Retina (tissue), 1 donor: ENCODE measurements around the gene CPT1C.

Experiments used
- DNase-seq: peaks from one replicate; pipeline ENCODE4 v3.0.0-alpha.2; 2016

CPT1C gene

DNA sequence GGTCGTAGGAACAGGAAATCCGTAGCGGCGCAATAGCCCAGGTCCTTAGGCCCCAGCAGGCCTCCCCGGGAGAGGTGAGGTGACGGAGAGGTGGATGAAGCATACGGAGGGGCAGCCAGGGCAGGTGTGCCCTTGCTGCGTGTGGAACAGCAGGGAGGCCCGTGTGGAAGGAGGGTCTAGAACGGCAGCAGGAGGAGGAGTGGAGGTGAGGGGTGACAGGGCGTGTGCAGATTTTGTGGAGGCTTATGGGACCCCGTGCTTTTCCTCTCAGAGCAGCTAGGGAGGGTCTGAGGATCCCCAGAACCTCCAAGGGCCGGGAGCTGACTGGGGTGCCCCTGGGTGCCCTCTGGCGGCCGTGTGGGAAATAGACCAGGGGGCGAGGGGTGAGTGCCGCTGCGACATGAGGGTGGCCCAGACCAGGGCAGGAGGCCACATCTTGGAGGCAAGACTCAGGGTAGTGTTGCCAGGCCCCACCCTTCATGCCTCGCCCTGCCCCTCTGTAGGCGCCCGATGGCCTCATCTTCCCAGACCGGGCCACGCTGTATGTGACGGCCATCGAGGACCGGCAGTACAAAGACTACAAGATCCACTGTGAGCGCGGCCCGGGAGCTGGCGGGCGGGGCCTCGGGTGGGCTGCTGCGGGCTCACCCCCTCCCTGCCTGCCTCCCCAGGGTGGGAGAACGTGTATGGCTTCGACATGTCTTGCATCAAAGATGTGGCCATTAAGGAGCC, 6.5 kb upstream of the CPT1C start:
- DNase-seq = no peak

DNA sequence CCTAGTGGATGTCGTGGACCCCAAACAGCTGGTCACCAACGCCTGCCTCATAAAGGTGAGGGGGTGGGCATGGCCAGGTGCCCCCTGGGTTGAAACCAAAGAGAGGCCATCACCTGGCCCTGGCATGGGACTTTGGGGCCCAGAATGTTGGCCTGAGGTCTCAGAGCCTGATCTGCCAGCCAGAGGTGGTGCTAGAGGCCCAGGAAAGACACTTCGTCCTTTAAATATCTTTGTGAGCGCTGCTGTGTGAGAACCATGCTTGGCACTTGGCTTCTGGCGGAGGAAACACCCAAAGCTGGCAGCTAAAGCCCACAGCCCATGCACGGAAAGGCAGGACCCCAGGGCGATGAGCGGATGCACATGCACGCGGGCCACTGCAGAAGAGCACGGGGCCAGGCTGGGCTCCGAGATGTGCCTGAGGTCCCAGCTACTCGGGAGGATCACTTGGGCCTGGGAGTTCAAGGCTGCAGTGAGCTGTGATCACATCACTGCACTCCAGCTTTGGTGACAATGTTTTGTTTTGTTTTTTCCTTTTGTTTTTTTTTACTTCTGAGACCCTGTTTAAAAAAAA, 5.8 kb upstream of the CPT1C start:
- no peak for DNase-seq

DNA sequence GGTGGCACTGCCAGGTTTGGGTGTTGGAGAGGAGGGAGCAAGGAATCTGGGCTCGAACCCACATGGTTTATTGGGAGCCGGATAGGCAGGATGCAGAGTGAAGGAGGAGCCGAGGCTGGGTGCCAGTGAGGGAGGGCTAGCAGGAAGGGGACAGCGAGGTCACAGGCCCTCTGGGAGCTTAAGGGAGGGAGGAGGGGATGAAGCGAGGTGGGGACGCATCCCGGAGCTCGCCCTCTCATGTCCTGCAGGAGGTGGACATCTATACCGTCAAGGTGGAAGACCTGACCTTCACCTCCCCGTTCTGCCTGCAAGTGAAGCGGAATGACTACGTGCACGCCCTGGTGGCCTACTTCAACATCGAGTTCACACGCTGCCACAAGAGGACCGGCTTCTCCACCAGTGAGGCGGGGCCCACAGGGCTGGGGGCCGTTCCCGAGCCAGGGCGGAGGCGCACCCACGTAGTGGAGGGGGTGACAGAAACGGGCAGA, 5.0 kb upstream of the CPT1C start:
- no peak for DNase-seq

DNA sequence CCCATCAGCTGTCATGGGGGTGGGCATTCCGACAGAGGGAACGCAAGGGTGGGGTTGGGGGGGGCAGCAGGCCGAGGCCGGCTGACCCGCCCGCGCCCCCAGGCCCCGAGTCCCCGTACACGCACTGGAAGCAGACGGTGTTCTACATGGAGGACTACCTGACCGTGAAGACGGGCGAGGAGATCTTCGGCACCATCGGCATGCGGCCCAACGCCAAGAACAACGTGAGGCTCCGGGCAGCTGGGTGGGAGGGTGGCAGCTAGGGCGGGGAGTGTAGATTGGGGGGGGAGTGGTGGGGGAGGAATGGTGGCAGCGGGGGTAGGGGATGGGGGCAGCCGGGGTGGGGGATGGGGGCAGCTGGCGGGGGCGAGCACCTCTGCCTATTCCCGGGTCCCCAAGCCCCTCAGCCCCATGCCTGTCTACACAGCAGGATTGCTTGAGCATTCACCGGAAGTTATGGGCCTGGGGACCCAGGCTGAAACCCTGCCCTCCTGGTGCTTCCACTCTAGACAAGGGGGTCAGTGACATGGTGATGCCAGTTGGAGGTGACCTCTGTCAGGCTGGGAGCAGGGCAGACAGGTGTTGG, 4.3 kb upstream of the CPT1C start:
- no peak for DNase-seq

DNA sequence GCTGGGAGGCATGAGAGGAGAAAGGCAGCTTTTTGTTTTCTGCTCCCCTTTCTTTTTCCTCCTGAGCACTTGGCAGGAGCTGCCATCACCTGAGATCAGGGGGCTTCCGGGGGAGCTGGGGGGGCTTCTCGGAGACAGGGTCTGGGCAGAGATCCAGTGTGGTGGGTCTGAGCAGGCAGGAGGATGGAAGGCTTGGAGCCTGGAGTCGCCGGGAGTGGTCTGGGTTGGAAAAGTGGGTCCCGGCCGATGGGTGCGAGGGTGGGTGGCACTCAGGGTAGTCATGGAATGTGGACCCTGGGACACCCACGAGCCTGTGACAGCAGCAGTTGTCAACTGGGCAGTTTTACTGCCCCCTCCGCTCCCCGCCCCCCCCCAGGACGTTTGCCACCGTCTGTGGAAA, 3.8 kb upstream of the CPT1C start:
- no peak for DNase-seq

DNA sequence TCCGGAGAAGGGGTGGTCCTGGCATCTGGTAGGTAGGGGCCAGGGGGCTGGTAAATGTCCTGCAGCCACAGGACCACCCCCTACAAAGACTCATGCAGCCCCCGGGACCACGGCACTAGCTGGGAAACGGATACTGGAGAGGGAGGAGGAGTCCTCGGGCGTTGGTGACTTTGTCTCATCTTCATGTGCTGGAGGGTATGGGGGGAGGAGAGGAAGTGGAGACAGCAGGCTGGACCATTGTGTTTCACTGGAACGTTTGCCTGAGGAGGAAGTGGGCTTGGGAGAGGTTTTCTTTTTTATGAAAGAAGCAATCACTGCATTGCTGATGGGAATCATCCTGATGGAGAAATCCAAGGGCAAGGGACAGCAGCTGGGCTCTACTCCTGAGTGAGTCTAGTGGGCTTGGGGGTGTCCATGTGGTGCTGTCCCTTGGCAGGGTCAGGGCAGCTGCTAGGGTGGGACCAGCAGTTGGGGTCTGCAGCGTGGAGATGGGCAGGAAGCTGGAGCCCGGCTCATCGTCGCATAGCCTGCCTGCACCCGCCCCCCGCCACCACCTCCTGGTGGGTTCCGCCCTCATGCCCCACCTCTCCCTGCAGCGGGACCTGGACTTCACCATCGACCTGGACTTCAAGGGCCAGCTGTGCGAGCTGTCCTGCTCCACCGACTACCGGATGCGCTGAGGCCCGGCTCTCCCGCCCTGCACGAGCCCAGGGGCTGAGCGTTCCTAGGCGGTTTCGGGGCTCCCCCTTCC, 3.2 kb upstream of the CPT1C start:
- no peak for DNase-seq

DNA sequence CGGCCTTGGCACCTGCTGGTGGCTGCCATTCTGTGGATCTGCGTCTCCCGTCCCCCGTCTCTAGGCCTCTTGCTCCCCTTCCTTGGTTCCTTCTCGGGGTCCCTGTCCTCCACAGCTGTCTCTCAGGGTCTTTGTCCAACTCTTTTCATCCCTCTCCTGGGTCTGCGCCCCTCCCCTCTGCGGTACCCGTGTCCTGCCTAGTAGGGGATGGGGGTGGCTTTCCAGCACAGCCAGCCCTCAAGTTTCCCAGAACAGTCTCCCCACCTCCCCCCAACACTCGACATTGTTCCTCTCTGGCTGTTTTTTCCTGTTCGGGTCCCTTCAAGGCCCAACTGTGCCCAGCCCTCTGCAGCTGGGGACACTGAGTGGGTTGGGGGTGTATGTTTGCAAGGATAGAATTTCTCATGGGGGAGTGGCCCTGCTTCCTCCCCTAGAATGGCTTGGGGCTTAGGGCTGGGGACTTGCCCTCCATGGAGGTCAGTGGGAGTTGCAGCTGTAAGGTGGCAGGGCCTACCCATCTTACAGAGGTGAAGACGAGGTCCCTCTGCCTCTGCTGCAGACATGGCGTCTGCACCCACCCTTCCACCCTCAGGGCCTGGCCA, 2.3 kb upstream of the CPT1C start:
- no peak for DNase-seq

DNA sequence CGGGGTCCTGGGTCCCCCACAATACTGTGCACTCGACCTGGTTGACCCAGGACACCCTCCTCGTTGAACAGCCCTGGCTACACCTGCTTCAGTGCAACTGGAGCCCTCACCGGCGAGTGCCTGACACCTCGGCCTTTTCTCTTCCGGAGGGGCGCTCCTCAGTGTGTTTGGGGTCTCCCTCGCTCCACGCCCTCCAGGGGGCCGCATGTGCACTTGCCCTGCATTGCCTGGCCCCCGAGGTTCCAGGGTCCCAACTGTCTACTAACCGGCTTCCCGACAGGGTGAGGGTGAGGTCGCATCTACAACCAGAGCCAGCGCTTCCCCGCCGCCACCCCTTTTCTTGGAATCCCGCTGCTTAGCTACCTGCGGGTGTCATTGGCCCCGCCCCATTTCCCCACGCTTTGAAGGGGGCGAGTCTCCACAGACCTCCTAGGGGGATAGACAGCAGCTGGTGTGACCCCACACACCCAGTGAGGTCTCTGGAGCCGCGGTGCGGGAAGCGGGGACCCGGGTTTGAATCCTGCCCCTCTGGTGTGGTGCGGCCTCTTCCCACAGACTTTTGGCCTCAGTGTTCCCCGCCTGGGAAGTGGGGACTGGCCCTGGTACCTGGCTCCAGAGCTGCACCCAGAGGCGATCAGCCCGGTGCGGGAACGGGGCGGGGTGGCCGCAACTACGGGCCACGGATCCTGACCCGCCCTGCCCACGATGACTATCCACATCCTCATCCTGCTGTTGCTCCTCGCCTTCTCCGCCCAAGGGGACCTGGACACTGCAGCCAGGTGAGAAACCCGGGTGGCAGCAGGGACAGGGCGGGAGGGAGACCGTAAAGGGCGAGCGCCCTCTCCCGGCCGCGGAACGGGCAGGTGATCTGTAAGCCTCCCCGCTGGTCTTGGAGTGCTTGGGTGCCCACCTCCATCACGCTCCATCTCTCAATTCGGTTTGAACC, 1.5 kb upstream of the CPT1C start, which contains the start of gene ADM5:
TSS of gene ADM5 (plus strand) at position 462 of the 946 bp plus-strand sequence. CDS start at position 706, 244 bp downstream.
- peak; percentile 74 for DNase-seq

DNA sequence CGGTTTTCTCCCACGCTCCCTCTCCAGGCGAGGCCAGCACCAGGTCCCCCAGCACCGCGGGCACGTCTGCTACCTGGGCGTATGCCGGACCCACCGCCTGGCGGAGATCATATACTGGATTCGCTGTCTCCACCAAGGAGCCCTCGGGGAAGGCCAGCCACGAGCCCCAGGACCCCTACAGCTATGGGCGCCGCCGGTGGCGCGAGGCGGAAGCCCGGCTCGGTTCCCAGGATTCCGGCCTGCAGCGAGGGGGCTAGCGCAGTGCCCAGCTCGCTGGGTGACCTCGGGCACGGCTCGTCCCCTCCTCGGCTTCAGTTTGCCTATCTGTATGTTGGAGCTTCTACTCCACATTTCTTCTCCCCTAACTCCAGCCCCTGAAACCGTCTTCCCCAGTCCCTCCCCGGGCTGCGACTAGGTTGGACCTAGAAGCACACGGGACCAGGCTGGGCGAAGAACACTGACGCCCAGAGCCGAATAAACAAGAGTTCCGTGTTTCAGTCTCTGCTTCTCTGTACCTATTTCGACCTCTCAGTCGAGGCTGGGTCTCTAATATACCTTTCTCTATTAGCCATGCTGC, 749 bp upstream of the CPT1C start:
- peak; percentile 72 for DNase-seq

DNA sequence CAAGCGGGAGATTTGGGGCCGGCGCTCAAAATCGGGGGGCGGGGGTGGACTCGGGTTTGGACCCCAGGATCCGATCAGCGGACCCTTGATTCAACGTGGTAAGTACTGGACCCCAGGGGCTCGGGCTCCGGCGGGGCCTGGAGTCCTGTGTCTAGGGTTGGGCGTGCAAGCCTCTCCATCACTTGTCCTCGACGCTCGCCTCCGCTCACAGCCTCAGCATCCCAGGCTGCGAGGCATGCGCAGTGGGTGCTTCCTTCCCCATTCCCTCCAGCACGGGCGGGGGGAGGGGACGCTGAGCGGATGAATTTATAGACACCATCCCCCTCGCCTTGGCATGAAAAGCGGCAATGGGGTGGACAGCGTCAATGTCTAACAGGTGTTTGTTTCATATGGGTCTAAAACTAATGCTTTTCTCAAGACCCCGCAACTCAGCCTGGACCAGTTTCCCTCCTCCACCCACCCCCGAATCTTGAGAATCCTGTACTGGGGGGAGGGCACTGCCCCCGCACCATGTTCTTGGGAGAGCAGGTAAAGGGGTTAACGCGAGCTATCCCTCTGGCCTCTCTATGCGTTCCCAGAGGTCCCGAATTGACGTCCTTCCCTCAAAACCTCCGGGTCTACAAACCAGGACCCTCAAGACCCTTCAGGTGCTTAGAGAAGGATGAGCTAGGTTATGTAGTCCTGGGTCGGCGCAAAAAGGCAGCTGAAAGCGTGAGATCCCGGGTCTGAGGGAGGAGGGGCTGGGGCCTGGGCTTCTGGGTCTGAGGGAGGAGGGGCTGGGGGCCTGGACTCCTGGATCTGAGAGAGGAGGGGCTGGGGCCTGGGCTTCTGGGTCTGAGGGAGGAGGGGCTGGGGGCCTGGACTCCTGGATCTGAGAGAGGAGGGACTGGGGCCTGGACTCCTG, 579 bp downstream of the CPT1C start:
- DNase-seq = peak; percentile 91

DNA sequence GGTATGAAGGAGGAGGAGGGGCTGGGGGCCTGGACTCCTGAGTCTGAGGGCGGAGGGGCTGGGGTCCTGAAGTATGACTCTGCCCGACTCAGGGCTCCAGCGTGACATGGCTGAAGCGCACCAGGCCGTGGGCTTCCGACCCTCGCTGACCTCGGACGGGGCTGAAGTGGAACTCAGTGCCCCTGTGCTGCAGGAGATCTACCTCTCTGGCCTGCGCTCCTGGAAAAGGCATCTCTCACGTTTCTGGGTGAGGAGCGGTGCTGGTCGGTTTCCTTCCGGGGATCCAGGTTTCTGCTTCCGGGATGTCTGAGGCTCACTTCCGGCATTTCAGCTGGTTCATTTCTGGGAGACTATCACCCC, 1.2 kb downstream of the CPT1C start:
- DNase-seq = peak; percentile 30

DNA sequence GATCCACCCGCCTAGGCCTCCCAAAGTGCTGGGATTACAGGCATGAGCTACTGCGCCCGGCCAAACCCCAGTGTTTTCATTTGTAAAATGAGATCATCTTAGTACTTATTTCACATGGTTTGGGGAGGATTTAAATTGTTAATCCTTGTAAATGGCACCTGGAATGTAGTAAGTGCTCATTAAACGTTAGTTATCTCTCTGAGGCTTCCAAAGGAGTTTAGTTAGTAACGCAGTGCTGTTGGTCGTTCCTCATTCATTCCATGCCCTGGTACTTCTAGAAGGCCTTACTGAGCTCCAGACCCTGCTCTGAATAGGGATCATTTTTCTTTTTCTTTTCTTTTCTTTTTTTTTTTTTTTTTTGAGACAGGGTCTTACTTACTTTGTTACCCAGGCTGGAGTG, 5.2 kb downstream of the CPT1C start:
- DNase-seq = no peak

DNA sequence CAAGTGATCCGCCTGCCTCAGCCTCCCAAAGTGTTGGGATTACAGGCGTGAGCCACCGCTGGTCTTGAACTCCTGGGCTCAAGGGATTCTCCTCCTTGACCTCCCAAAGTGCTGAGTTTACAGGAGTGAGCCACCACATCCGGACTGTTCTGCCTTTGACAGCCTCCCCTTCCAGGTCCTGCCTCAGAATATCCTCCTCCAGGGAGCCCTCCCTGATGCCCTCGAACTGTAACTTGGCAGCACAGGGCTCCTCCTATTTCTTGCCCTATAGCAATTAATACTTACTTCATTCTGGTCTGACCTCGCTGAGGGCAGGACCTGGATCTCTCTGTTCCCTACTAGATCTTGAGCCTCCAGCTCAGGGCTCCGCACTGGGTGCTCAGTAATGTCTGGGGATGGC, 5.9 kb downstream of the CPT1C start:
- no peak for DNase-seq

DNA sequence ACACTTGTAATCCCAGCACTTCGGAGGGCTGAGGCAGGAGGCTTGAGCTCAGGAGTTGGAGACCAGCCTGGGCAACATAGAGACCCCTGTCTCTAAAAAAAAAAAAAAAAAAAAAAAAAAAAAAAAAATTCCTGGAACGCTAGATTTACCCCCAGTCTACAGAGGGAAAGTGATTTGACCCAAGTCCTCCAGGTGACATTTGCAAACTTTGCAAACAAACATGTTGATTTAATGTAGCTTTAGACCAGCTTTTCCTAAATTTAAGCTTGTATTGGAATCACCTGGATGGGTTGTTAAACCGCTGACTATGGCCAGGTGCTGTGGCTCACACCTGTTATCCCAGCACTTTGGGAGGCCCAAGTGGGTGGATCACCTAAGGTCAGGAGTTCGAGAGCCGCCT, 8.4 kb downstream of the CPT1C start:
- DNase-seq = no peak

DNA sequence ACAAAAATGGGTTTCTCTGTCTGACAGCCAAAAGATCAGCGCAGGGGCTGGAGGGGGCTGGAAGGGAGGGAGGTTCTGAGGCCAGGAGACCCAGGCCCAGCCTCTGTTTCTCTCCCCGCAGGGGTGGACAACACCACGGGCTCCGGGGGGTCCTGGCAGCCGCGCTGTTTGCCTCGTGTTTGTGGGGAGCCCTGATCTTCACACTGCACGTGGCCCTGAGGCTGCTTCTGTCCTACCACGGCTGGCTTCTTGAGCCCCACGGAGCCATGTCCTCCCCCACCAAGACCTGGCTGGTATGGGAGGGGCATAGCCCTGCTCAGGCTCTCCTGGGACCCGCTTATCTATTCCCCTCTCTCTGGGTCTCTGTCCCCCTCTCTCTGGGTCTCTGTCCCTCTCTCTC, 9.6 kb downstream of the CPT1C start:
- DNase-seq = no peak

DNA sequence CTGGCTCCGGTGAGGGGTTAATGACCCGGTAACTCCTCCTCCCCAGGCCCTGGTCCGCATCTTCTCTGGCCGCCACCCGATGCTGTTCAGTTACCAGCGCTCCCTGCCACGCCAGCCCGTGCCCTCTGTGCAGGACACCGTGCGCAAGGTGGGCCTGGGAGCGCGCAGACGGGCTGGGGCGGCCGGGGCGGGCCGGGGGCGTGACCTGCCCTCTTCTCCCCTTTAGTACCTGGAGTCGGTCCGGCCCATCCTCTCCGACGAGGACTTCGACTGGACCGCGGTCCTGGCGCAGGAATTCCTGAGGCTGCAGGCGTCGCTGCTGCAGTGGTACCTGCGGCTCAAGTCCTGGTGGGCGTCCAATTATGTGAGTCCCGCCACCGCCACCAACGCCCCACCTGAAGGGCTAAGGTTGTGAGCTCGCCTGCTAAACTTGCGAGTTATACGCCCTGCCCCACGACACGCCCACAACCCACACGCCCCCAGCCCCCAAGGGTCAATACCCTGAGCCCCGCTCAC, 10.4 kb downstream of the CPT1C start:
- DNase-seq = no peak

DNA sequence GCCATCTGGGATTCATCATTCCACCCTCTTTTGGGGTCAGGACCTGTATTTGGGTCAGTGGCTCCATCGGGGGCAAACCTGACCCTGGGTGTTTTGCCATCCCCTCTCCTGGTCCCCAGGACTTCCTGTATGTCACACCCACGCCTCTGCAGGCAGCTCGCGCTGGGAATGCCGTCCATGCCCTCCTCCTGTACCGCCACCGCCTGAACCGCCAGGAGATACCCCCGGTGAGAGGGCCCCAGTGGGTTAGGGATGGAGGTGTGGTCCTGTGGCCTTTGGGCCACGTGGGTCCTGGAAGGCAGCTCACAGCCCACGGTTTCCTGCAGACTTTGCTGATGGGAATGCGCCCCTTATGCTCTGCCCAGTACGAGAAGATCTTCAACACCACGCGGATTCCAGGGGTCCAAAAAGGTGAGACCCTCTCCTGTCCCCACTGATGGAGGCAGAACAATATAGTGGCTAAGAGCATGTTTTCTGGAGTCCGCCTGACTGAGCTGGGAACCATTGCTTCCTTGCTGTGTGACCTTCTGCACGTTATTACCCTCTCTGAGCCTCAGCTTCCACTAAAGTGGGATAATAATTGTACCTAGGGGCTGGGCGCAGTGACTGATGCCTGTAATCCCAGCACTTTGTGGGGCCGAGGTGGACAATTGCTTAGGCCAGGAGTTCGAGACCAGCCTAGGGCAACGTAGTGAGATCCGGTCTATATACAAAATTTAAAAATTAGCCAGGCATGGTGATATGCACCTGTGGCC, 14.1 kb downstream of the CPT1C start:
- DNase-seq = no peak

DNA sequence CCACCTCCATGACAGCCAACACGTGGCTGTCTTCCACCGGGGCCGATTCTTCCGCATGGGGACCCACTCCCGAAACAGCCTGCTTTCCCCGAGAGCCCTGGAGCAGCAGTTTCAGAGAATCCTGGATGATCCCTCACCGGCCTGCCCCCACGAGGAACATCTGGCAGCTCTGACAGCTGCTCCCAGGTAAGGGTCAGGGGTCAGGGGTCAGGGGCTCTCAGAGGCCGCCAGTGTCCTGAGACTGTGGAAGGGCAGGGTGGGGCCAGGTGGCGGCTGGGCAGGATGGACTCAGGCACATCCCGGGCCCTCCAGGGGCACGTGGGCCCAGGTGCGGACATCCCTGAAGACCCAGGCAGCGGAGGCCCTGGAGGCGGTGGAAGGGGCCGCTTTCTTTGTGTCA, 15.0 kb downstream of the CPT1C start:
- no peak for DNase-seq

DNA sequence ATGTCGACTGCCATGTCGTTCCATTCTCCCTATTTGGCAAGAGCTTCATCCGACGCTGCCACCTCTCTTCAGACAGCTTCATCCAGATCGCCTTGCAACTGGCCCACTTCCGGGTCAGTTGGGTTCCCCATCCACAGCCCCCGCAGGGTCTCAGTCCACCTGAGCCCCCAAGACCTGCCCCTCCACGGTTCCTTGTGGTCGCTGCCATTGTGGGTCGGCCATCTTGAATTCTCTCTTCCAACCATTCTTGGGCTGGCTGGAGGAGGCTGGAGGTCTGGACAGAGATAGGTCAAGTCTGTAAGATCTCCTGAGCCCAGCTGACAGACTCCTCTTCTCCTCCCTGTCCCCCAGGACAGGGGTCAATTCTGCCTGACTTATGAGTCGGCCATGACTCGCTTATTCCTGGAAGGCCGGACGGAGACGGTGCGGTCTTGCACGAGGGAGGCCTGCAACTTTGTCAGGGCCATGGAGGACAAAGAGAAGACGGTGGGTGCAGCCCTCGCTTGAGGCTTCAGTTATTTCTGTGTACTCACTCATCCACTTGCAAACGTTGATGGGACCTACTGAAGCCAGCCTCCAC, 19.5 kb downstream of the CPT1C start:
- no peak for DNase-seq
